H1 (cell line): ENCODE measurements around the gene MACROD2. TPM values are rescaled to one million over a fixed set of nuclear protein-coding genes. Genes with fewer than 3 reads are reported as not detected.

Experiments used
- ASH2L ChIP-seq: fragments of 200-600, 300-600 bp; sonication (generic); IDR thresholded peaks from one replicate; pipeline ENCODE4 v1.7.1; 2017; ENCODE audit warnings: low read length
- BACH1 ChIP-seq: IDR thresholded peaks from 2 replicates; pipeline ENCODE4 v1.6.1; 2012; ENCODE audit warnings: low read length, improper control_type of control experiment
- EGR1 ChIP-seq: IDR thresholded peaks from 2 replicates; pipeline ENCODE4 v1.6.1; 2011; ENCODE audit warnings: low read depth, low read length, borderline replicate concordance
- JUN ChIP-seq: IDR thresholded peaks from 2 replicates; pipeline ENCODE4 v1.6.1; 2011; ENCODE audit warnings: low read depth, mild to moderate bottlenecking, improper control_type of control experiment, low read length
- RFX5 ChIP-seq: IDR thresholded peaks from 2 replicates; pipeline ENCODE4 v1.6.1; 2011; ENCODE audit warnings: low read depth, low read length, improper control_type of control experiment, borderline replicate concordance
- SIN3A ChIP-seq, 2 experiments: IDR thresholded peaks in 1 of 2; conservative IDR thresholded peaks in 1 of 2; 2 replicates each; pipeline ENCODE4 v1.6.1; 2011 to 2012; ENCODE audit warnings: low read length in 2 of 2, improper control_type of control experiment in 1 of 2, low read depth in 1 of 2, mild to moderate bottlenecking in 1 of 2
- SP2 ChIP-seq: IDR thresholded peaks from 2 replicates; pipeline ENCODE4 v1.6.1; 2012; ENCODE audit warnings: mild to moderate bottlenecking, low read length, inconsistent platforms
- polyA plus RNA-seq, 7 experiments: library from polyadenylated mRNA; depleted of rRNA in 3 of 7; stranded (reverse) in 5 of 7; unstranded in 2 of 7; fragments of >200 nt in 5 of 7; fragments of 200-250 nt in 2 of 7; gene quantifications; 1 replicate in 5 of 7; 2 replicates in 1 of 7; 4 replicates in 1 of 7; pipeline versions ENCODE4 v1.2.1 to v1.2.3, GENCODE V29; 2011 to 2013; ENCODE audit warnings: missing spikeins in 2 of 7, mixed read lengths in 2 of 7
- total RNA-seq: library from RNA; stranded (reverse); fragmentation: NEBNext Ultra II Directional; extraction: Animal tissue kit (Norgen Biotek cat#: 25700); gene quantifications from 2 replicates; pipeline ENCODE4 v1.2.1, GENCODE V29; 2021
- TF ChIP-seq, protein P1 (sequence below): IDR thresholded peaks from 2 replicates; pipeline ENCODE4 v1.6.1; 2012; ENCODE audit warnings: inconsistent platforms

The MACROD2 gene
- total and polyA plus RNA-seq, 2 of the 8 experiments (the other 6 are each of a cell fraction or from before 2014, with no cell fraction given), result 0.70 to 3.9 TPM

DNA sequence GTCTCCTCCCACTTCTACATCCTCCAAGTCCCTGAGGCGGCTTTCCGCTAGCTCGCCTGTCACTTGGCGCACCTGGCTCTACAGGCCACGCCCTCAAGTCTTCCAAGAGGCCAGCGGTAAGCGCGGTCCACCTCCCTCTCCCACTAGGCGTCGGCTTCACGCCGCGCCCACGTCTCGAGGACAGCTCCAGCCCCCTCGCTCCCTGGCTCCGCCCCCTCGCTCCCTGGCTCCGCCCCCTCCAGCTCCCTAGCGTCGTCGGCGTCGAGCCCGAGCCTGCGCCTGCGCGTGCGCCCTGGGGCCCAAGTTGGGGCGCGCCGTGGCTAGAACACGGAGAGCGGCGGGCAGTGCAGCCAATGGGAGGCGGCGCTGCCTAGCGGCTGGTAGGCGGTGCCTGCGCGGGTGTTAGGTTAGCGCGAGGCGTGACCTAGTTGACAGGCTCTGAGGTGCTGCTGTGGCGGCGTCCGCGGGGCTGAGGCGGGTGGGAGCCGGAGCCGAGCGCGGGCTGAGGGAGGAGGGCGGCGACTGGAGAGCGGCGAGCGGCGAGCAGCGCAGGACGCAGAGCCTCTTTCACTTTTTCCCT lies at the start of gene MACROD2 (continued):
- TF ChIP-seq, protein P1, sequence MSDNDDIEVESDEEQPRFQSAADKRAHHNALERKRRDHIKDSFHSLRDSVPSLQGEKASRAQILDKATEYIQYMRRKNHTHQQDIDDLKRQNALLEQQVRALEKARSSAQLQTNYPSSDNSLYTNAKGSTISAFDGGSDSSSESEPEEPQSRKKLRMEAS, result peak; percentile 75
- TF ChIP-seq SP2 (peak; percentile 36; the same call in 1 of the 2 replicates), EGR1 (peak; percentile 34; the same call in 1 of the 2 replicates), SIN3A (conservative IDR thresholded peaks at IDR 0.05 in 1 of 2, IDR thresholded peaks at IDR 0.05 in 1 of 2; ENCODE audit: low read depth in 1 of 2, low read length in 2 of 2) (peak in 1 of 2 experiments; percentile 73; a peak in 1 of 4 replicates), BACH1 (peak; percentile 92), JUN (no peak), ASH2L (peak; percentile 21), RFX5 (no peak)
- TF ChIP-seq, all 59 proteins: peak for 11
